ENCODE data around the gene ESAM.

ESAM gene

GRCh38 chr11:124753205-124753604 lies 8.9 kb downstream of the ESAM start:
- no peak for DNase-seq (ENCODE audit: low spot score)

GRCh38 chr11:124752471-124753102 lies 9.5 kb downstream of the ESAM start:
- no peak for DNase-seq (ENCODE audit: low spot score)

GRCh38 chr11:124751741-124752470 lies 10.2 kb downstream of the ESAM start, which contains the start of gene VSIG2:
VSIG2 (minus strand) TSS chr11:124752255; CDS start chr11:124752137, 118 bp downstream.
- DNase-seq (ENCODE audit: low spot score), result no peak

GRCh38 chr11:124751391-124751740 lies 10.7 kb downstream of the ESAM start:
- DNase-seq (ENCODE audit: low spot score), result no peak

GRCh38 chr11:124749912-124750311 lies 12.2 kb downstream of the ESAM start:
- DNase-seq (ENCODE audit: low spot score), result no peak

- DNase-seq (ENCODE audit: low spot score), result no peak
Observed at GRCh38 chr11:124748481-124749343, 13.4 kb downstream of the ESAM start.

- DNase-seq (ENCODE audit: low spot score), result no peak
Observed at GRCh38 chr11:124748100-124748418, 14.0 kb downstream of the ESAM start.

- no peak for DNase-seq (ENCODE audit: low spot score)
Observed at GRCh38 chr11:124747406-124748099, 14.5 kb downstream of the ESAM start.

GRCh38 chr11:124746621-124747243 lies 15.4 kb downstream of the ESAM start:
- peak; percentile 88 for DNase-seq (ENCODE audit: low spot score)

GRCh38 chr11:124745835-124746620 lies 16.1 kb downstream of the ESAM start:
- DNase-seq (ENCODE audit: low spot score), result peak; percentile 46

- DNase-seq (ENCODE audit: low spot score), result no peak
Observed at GRCh38 chr11:124745270-124745834, 16.7 kb downstream of the ESAM start.

- no peak for DNase-seq (ENCODE audit: low spot score)
Observed at GRCh38 chr11:124743050-124743449, 19.0 kb downstream of the ESAM start.

- no peak for DNase-seq (ENCODE audit: low spot score)
Observed at GRCh38 chr11:124742555-124742954, 19.5 kb downstream of the ESAM start.

GRCh38 chr11:124740277-124740882 lies 21.7 kb downstream of the ESAM start:
- peak; percentile 40 for DNase-seq (ENCODE audit: low spot score)

GRCh38 chr11:124739479-124740276 lies 22.4 kb downstream of the ESAM start, which contains the start of gene NRGN:
NRGN (plus strand) TSS chr11:124739942; CDS start chr11:124740085, 143 bp downstream.
- DNase-seq (ENCODE audit: low spot score), result peak; percentile 91

- no peak for DNase-seq (ENCODE audit: low spot score)
Observed at GRCh38 chr11:124738713-124739478, 23.2 kb downstream of the ESAM start.

- DNase-seq (ENCODE audit: low spot score), result no peak
Observed at GRCh38 chr11:124737638-124738305, 24.3 kb downstream of the ESAM start.

GRCh38 chr11:124736736-124737135 lies 25.4 kb downstream of the ESAM start:
- no peak for DNase-seq (ENCODE audit: low spot score)

All from NAMALWA (cell line).